CD4-positive, alpha-beta T cell treated with Interleukin-17A for 4 hours (primary cell): Measurements from ENCODE around the gene IGFN1.

Source experiments
- DNase-seq: peaks from one replicate; pipeline ENCODE4 v3.0.0-alpha.2; 2020; ENCODE audit warnings: mixed read lengths

Gene IGFN1

DNA sequence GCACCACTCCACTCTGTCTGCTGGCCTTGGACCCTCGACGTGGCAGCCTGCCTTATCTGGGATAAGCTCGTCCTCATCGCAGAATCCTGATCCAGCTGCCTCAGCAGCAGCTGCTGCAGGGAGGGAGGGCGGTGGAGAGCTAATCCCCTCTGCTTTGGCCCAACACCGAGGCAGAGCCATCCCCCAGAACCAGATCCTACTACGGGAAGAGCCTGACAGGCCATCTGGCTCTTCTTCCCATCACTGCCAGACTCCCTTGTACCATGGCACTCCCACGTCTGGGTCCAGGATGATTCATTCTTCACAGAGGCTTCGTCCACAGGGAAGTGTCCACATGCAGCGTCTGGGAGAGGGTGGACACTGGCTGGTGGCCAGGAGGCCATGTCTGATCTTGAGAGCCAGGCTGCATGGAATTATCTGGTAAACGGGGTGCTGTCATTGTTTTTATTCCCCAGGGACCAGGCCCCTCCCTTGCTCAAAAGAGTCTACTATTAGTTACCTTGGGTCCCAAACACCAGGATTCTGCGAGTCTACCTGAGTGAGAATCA lies 78.1 kb downstream of the IGFN1 start:
- no peak for DNase-seq

DNA sequence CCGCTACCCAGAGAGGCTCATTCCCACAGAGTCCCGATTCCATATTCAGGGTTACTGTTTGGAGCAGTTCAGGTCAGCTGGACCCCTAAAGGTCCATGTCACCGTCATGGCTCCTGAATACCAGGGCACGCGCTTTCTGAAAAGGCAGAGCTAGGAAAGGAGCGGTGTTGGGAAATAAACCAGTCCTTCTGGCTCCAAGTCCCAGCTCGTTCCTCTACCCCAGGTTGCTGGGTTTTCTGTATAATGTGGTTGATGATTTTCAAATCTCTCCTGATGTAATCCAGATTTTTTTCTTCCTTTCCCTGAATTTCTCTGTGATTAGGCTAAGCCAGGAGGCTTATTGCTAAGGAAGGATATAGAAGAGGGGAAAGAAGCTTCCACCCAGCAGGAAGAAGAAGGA lies 78.7 kb downstream of the IGFN1 start:
- no peak for DNase-seq

DNA sequence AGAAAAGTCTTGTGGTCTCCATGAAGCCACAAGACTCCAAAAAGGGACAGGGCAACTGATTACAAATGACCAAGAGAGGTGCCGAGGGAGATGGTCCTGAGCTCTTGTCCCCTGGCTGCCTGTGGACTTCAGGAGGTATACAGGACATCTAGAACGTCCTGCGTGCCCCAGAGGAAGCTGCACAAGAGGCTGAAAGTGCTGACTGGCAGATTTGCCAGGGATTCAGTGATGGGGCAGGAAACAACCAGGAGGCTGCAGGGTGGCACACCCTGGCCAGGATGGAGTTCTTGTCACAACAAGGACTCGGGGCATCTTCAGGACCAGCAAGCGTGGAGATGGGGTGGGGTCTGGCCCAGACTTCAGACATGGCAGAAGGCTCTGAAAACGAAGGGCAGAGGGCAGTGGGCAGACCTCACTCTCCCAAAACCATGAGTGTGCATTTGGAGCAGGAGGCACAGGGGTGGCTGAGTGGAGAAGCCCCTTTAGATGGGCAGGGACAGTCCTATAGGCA lies 79.3 kb downstream of the IGFN1 start:
- no peak for DNase-seq

DNA sequence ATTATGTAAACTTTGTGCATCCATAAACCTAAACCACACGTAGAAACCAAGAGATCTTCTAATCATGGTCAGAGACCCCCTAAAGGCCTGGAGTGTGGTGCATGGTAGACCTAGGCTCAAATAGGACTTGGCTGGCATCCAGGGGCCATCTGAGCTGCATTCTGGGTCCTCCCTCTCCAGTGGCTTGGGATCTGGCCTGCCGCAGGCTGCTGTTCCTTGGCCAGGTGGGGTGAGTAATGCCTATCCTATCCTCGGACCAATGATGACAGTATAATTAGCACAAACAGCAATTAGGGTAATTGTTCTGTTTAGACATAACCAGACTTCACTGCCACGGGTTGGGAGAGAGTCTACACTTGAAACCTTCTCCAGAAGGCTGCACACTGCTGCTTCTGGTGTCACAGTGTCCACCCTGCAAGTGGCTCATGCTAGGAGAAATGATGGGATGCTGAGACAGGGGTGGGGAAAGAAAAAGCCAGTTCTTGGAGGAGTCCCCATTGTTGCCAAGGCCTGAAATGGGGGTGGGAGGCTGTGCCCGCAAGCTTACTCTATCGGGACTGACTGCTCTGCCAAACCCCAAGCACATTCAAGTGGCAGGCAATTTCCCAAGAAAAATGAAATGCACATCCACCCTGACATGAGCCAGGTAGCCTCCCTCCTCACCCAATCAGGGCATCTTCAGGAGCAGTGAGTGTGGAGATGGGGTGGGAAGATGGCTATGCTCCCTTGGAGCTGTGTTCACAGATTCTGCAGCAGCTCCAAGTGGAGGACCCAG lies 80.2 kb downstream of the IGFN1 start:
- no peak for DNase-seq

DNA sequence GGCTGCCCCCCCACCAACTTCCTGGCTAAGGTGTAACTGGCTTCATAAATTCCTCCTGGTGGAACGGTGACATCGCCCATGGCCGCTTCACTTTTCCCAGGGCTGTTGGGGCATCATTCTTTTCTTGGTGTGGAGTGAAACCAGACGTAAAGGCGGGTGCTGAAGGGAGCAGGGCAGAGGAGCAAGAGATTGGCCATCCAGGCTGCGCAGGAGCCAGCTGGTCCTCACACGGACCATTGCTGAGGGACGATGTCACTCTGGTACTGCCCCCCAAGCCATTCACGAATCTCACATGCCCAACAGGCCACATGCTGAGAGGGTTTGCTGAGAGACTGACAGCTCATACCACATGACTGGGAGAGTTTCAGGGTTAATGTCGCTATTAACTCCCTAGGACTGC lies 82.2 kb downstream of the IGFN1 start:
- DNase-seq: no peak

DNA sequence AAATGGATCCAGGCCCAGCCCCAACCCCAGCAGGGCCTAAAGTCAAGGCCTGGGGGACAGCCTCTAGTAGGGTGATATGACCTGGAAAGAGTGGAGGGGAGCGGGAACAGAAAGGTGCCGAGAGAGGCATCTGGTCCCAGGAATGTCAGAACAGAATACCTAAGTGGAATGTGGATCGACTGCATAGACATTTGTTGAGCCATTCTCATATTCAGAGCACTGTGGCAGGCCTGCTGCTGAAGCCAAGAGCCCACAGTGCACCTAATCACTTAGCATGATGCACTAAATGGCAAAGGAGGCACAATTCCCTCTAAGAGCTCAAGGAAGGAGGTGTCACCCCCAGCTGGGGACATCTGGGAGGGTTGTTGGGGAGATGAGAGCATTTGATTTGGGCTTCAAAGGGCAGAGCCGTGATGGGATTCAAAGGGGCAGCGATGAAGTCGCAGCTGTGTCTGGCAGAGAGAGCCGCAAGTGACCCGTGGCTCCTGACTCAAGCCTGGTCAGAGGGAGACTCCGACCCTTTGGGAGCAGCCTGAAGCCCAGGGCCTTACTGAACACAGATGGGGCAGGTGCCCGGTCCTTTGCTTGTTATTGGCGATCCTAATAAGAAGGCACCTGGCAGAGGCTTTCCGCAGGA lies 84.1 kb downstream of the IGFN1 start:
- no peak for DNase-seq

DNA sequence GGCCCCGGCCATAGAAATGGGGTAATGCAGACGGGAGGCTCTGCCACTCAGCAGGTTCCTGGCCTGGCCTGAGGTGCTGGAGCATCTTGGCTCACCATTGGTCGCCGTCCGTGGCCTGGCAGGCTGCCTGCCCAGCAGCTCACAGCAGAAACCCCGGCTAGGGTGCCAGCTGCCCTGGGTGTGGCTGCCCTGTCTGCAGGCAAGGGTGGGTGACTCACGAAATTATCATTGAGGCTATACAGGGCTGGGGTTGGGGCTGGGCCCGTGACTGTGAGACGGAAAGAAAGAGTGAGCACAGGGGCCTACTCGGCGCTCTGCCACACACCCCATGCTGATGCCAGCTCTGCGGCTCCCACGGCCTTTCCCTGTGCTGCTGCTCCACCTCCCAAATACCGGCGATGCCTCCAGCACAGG lies 84.6 kb downstream of the IGFN1 start:
- DNase-seq: no peak

DNA sequence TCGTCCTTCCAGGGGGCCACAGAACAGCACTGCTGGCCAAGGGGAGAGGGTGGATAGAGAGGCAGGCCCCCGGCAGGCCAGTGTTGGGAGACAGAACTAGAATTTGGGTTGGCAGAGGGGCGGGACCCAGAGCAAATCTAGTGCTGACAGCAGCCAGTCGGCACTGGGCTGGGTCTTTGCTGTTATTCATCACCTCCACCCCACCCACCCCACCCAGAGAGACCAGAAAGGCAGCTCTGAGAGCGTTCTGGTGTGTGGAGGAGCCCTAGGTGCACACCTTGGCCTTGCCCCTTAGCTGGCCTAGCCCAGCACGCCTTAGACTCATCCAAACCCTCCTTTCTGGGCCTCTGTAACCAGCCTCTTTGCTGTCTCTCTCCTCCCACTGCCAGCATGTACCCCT lies 86.3 kb downstream of the IGFN1 start:
- DNase-seq: no peak

DNA sequence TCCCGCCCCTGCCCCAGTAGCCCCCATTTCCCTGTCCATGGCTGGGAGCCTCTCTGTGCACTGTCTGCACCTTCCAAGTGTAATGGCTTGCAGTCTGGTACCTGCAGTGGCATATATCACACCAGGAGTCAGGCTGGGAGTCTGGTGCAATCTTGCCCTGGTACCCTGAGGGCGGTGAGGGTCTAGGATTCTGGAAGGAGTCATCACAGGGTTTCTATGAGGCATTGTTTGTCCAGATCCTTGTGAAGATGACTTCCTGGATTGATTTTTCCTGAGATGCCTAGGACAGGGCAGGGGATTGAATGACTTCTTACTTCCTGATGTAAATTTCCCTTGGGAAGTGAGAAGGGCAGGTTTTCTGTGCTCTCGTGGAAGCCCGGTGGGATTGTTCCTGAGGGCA lies 86.8 kb downstream of the IGFN1 start:
- DNase-seq: no peak
